Fibroblast of skin of left biceps (primary cell): Measurements from ENCODE around the gene MLLT10.

Experiments
- DNase-seq, 2 experiments: peaks; one replicate each; pipeline ENCODE4 v3.0.0-alpha.2; 2013; ENCODE audit warnings: low read depth in 2 of 2

MLLT10 gene

DNA sequence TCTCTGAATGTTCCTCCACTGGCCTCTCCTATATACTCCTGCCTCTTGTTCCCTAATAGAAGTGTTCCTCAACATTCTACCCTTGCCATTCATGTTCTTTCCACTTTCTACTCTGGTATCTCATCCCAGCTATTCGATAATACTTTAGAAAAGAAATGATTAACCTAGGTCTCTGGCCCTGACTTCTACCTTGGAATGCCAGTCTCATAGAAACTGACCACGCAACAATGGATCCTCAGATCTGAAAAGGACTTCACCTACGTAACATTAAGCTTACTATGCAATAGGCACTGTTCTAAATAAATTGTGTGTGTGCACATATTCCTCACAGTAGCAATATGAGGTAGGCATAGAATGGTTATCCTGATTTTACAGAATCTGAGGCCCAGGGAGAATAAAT, 235.0 kb downstream of the MLLT10 start:
- no peak for DNase-seq

DNA sequence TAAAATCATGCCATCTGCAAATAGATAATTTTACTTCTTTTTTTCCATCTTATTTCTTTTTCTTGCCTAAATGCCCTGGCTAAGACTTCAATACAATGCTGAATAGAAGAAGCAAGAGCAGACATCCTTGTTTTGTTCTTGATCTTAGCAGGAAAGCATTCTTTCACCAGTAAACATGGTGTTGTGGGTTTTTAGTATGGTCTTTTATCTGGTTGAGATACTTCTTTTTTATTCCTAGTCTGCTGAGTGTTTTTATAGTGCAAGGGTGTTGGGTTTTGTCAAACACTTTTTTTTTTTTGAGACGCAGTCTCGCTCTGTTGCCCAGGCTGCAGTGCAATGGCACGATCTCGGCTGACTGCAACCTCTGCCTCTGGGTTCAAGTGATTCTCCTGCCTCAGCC, 237.2 kb downstream of the MLLT10 start:
- no peak for DNase-seq

DNA sequence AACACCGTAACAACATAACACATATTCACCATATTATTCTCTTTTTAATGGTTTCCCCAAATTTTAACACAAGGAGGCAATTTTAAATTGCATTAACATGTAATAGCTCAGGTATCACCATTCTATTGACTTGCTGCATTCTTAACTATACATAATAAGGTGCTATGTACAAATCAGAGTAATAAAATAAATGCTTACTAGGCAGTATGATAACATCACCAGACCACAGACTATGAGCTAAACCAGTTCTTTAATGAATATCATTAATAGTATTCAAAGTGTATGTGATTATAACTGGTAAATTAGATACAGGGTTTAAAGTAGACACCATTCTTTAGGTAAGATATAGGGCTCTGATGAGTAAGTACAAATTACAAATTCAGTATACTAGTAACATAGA, 242.9 kb downstream of the MLLT10 start:
- no peak for DNase-seq

DNA sequence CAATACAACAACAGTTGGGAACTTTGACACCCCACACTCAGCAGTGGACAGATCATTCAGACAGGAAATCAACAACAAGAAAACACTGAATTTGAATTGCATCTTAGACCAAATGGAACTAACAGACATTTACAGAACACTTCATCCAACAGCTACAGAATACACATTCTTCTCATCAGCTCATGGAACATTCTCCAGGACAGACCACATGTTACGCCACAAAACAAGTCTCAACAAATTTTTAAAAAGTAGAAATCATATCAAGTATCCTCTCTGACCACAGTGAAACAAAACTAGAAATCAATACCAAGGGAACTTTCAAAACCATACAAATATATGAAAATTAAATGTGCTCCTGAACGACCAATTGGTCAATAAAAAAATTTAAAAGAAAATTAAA, 257.2 kb downstream of the MLLT10 start:
- no peak for DNase-seq
